HepG2 (cell line): ENCODE data around the gene SLC2A10. TPM values are rescaled to one million over a fixed set of nuclear protein-coding genes. Genes with fewer than 3 reads are reported as not detected.

Source experiments
- CAMTA2 ChIP-seq: sonication (generic); formaldehyde crosslinking; IDR thresholded peaks from 2 replicates; pipeline ENCODE4 v1.4.0; 2020; ENCODE audit warnings: mild to moderate bottlenecking, missing genetic modification reagents, borderline replicate concordance
- CBFB ChIP-seq: sonication (generic); formaldehyde crosslinking; IDR thresholded peaks from 2 replicates; pipeline ENCODE4 v1.4.0; 2020; ENCODE audit warnings: missing genetic modification reagents
- CHD2 ChIP-seq: IDR thresholded peaks from 2 replicates; pipeline ENCODE4 v1.6.1; 2011; ENCODE audit warnings: low read depth, low read length, improper control_type of control experiment
- EHMT2 ChIP-seq: fragments of 200-600 bp; sonication (generic); IDR thresholded peaks from 2 replicates; pipeline ENCODE4 v1.7.0; 2017; ENCODE audit warnings: antibody characterized with exemption, low read depth, low read length, borderline replicate concordance
- FOXA3 ChIP-seq: IDR thresholded peaks from 2 replicates; pipeline ENCODE4 v1.6.1; 2016; ENCODE audit warnings: missing genetic modification reagents, missing compliant biosample characterization
- HOXD1 ChIP-seq: sonication (generic); formaldehyde crosslinking; IDR thresholded peaks from 2 replicates; pipeline ENCODE4 v1.5.0; 2020; ENCODE audit warnings: missing genetic modification reagents
- NFYC ChIP-seq: IDR thresholded peaks from 2 replicates; pipeline ENCODE4 v1.6.1; 2016; ENCODE audit warnings: missing genetic modification reagents, missing compliant biosample characterization
- ZFP62 ChIP-seq: sonication (generic); formaldehyde crosslinking; IDR thresholded peaks from 2 replicates; pipeline ENCODE4 v1.4.0; 2020; ENCODE audit warnings: missing genetic modification reagents
- ZFYVE20 ChIP-seq: sonication (generic); formaldehyde crosslinking; IDR thresholded peaks from 2 replicates; pipeline ENCODE4 v1.8.0; 2023; ENCODE audit warnings: low read depth, mild to moderate bottlenecking, moderate library complexity, missing genetic modification reagents, borderline replicate concordance
- ZNF180 ChIP-seq: sonication (generic); formaldehyde crosslinking; IDR thresholded peaks from 2 replicates; pipeline ENCODE4 v1.4.0; 2020; ENCODE audit warnings: low read depth, missing genetic modification reagents, borderline replicate concordance
- ZNF20 ChIP-seq: sonication (generic); formaldehyde crosslinking; IDR thresholded peaks from 2 replicates; pipeline ENCODE4 v1.4.0; 2020; ENCODE audit warnings: mild to moderate bottlenecking, moderate library complexity, missing genetic modification reagents
- ZNF530 ChIP-seq: sonication (generic); formaldehyde crosslinking; IDR thresholded peaks from 2 replicates; pipeline ENCODE4 v1.5.0; 2020; ENCODE audit warnings: low read depth, mild to moderate bottlenecking, missing genetic modification reagents
- ZNF709 ChIP-seq: sonication (generic); formaldehyde crosslinking; IDR thresholded peaks from 2 replicates; pipeline ENCODE4 v1.5.0; 2020; ENCODE audit warnings: mild to moderate bottlenecking, missing genetic modification reagents
- ZNF883 ChIP-seq: sonication (generic); formaldehyde crosslinking; IDR thresholded peaks from 2 replicates; pipeline ENCODE4 v1.5.1; 2020; ENCODE audit warnings: mild to moderate bottlenecking, missing genetic modification reagents; ENCODE audit errors: not compliant biosample characterization
- polyA plus RNA-seq, 8 experiments: library from polyadenylated mRNA; depleted of rRNA in 3 of 8; stranded (reverse) in 7 of 8; unstranded in 1 of 8; fragments of >200 nt; fragmentation: Illumina TruSeq in 4 of 8; extraction: Trizol in 4 of 8; gene quantifications; 2 replicates each; pipeline versions ENCODE4 v1.2.1 to v1.2.3, GENCODE V29; 2011 to 2016; ENCODE audit warnings: low read depth in 4 of 8, missing spikeins in 1 of 8, mixed read lengths in 1 of 8; ENCODE audit not compliant: insufficient read depth in 1 of 8
- total RNA-seq, 5 experiments: library from RNA; depleted of rRNA; stranded (reverse); fragments of >200 nt; fragmentation: Illumina TruSeq; extraction: Trizol; gene quantifications; 2 replicates each; pipeline ENCODE4 v1.2.3, GENCODE V29; 2016; ENCODE audit warnings: low read depth in 1 of 5
- TF ChIP-seq, protein P1 (sequence below): sonication (generic); formaldehyde crosslinking; IDR thresholded peaks from 2 replicates; pipeline ENCODE4 v1.4.0; 2020; ENCODE audit warnings: missing genetic modification reagents, mild to moderate bottlenecking, borderline replicate concordance
- TF ChIP-seq, protein P2 (sequence below): sonication (generic); formaldehyde crosslinking; conservative IDR thresholded peaks from 2 replicates; pipeline ENCODE4 v1.4.0; 2020; ENCODE audit warnings: missing genetic modification reagents
- TF ChIP-seq, protein P3 (sequence below): IDR thresholded peaks from 2 replicates; pipeline ENCODE4 v1.6.1; 2016; ENCODE audit warnings: mild to moderate bottlenecking, missing biosample characterization, missing genetic modification reagents
- TF ChIP-seq, protein P4 (sequence below): IDR thresholded peaks from 2 replicates; pipeline ENCODE4 v1.6.1; 2016; ENCODE audit warnings: missing genetic modification reagents, missing compliant biosample characterization
- TF ChIP-seq, protein P5 (sequence below): sonication (generic); formaldehyde crosslinking; IDR thresholded peaks from 2 replicates; pipeline ENCODE4 v1.5.0; 2020; ENCODE audit warnings: missing genetic modification reagents

SLC2A10 gene
- total and polyA plus RNA-seq, 2 of the 13 experiments (the other 11 are each of a cell fraction or from before 2014, with no cell fraction given) = 16.0 to 18.4 TPM

DNA sequence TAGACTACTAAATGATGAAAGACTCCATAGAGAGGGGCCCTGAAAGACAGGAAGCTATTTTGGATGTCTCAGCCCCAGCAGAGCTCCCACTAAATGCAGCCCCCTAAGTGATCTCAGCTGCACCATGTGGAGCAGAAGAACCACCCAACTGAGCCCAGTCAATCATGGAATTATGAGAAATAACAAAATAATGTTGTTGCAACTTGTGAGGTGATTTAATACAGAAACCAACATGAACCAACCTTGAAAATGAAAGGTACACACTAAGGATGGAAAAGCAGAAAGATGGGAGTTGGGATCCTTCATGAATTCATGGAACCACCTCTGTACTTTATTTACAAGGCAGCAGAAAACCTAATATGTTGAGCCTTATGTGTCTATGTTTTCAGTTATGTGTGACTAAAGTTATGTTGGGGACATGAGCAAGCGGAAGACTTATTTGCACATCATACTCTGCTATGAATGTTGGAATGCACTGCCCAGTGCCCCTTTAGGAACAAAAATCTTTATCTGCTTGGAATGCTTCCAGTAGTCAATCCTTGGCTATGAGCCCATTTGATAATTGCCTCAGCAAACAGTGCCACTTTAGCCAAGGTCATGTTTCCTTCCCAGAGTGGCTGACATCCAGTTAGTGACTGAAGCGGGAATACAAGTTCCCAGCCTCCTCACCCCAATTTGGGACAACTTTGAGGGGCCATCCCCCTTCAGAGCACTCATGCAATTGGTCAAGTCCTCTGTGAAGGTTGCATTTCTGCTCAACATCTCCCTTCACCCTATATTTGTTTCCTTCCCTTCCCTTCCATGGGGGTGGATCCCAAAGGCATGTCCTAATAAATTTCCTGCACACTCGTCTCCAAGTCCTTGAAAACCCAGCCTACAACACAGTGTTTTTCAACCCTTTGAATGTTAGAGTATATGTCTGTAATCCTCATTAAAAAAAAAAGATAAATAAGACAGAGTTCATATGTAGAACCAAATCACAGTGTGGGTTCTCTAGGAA is 38.6 kb upstream of the SLC2A10 start (continued):
- TF ChIP-seq, protein P1, sequence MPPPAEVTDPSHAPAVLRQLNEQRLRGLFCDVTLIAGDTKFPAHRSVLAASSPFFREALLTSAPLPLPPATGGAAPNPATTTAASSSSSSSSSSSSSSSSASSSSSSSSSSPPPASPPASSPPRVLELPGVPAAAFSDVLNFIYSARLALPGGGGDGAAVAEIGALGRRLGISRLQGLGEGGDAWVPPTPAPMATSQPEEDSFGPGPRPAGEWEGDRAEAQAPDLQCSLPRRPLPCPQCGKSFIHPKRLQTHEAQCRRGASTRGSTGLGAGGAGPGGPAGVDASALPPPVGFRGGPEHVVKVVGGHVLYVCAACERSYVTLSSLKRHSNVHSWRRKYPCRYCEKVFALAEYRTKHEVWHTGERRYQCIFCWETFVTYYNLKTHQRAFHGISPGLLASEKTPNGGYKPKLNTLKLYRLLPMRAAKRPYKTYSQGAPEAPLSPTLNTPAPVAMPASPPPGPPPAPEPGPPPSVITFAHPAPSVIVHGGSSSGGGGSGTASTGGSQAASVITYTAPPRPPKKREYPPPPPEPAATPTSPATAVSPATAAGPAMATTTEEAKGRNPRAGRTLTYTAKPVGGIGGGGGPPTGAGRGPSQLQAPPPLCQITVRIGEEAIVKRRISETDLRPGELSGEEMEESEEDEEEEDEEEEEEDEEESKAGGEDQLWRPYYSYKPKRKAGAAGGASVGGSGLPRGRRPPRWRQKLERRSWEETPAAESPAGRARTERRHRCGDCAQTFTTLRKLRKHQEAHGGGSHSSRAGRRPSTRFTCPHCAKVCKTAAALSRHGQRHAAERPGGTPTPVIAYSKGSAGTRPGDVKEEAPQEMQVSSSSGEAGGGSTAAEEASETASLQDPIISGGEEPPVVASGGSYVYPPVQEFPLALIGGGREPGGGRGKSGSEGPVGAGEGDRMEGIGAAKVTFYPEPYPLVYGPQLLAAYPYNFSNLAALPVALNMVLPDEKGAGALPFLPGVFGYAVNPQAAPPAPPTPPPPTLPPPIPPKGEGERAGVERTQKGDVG (CRISPR knock-in tag) = peak; percentile 83
- TF ChIP-seq ZNF709 (CRISPR knock-in tag) (no peak; the same call in 1 of the 2 replicates), ZNF883 (no peak), ZNF530 (no peak), ZFYVE20 (no peak), FOXA3 (CRISPR knock-in tag) (peak; percentile 97), ZNF180 (CRISPR knock-in tag) (no peak), ZNF20 (CRISPR knock-in tag) (0 out of 2 replicates have a peak, but pooled peaks have one; percentile 44), EHMT2 (peak; percentile 53; the same call in 1 of the 2 replicates), ZFP62 (CRISPR knock-in tag) (no peak), CHD2 (no peak), CBFB (CRISPR knock-in tag) (peak; percentile 61; the same call in 1 of the 2 replicates), CAMTA2 (CRISPR knock-in tag) (no peak), HOXD1 (no peak; the same call in 1 of the 2 replicates), NFYC (CRISPR knock-in tag) (peak; percentile 37; the same call in 1 of the 2 replicates)
- TF ChIP-seq, protein P2, sequence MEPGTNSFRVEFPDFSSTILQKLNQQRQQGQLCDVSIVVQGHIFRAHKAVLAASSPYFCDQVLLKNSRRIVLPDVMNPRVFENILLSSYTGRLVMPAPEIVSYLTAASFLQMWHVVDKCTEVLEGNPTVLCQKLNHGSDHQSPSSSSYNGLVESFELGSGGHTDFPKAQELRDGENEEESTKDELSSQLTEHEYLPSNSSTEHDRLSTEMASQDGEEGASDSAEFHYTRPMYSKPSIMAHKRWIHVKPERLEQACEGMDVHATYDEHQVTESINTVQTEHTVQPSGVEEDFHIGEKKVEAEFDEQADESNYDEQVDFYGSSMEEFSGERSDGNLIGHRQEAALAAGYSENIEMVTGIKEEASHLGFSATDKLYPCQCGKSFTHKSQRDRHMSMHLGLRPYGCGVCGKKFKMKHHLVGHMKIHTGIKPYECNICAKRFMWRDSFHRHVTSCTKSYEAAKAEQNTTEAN (CRISPR knock-in tag) = peak; percentile 78
- TF ChIP-seq, protein P3, sequence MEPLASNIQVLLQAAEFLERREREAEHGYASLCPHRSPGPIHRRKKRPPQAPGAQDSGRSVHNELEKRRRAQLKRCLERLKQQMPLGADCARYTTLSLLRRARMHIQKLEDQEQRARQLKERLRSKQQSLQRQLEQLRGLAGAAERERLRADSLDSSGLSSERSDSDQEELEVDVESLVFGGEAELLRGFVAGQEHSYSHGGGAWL (CRISPR knock-in tag) = no peak
- TF ChIP-seq, protein P4, sequence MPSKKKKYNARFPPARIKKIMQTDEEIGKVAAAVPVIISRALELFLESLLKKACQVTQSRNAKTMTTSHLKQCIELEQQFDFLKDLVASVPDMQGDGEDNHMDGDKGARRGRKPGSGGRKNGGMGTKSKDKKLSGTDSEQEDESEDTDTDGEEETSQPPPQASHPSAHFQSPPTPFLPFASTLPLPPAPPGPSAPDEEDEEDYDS (CRISPR knock-in tag) = peak; percentile 76
- TF ChIP-seq, protein P5, sequence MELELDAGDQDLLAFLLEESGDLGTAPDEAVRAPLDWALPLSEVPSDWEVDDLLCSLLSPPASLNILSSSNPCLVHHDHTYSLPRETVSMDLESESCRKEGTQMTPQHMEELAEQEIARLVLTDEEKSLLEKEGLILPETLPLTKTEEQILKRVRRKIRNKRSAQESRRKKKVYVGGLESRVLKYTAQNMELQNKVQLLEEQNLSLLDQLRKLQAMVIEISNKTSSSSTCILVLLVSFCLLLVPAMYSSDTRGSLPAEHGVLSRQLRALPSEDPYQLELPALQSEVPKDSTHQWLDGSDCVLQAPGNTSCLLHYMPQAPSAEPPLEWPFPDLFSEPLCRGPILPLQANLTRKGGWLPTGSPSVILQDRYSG (CRISPR knock-in tag) = no peak; the same call in 1 of the 2 replicates
